Psoas muscle (tissue), 8 donors: ENCODE results near the gene SMIM44. TPM values are rescaled to one million over a fixed set of nuclear protein-coding genes. Genes with fewer than 3 reads are reported as not detected.
A peak's percentile ranks its signal among the peaks of the same experiment; 100 is the strongest.
"Not testable (repeated sequence)": the region's sequence is repeated elsewhere in the genome, so short reads cannot be mapped to it uniquely, and the experiment has no call there.

Experiments used
- ATAC-seq, 4 donors: fragments of 200-7000 bp; cut with Tn5 transposase; one replicate each; pipeline ENCODE4 v1.9.1; 2020; ENCODE audit warnings: moderate library complexity in 3 of 4, mild to moderate bottlenecking in 2 of 4
- DNase-seq, 2 donors: peaks; one replicate each; pipeline ENCODE4 v3.0.0-alpha.2; 2020
- H3K27ac ChIP-seq: fragments of 200-600 bp; one replicate; pipeline ENCODE4 v1.8.0; 2022
- H3K27me3 ChIP-seq, 3 donors: fragments of 200-600 bp in 1 of 3; one replicate each; pipeline versions ENCODE4 v1.6.1 to v1.8.0; 2013 to 2022; ENCODE audit warnings: low read length in 2 of 3, mild to moderate bottlenecking in 2 of 3, moderate library complexity in 1 of 3; ENCODE audit not compliant: insufficient read depth in 3 of 3
- H3K36me3 ChIP-seq, 2 donors: fragments of 200-600 bp in 1 of 2; one replicate each; pipeline versions ENCODE4 v1.6.1 to v1.8.0; 2013 to 2022; ENCODE audit warnings: low read depth in 1 of 2, mild to moderate bottlenecking in 1 of 2, moderate library complexity in 1 of 2; ENCODE audit not compliant: insufficient read depth in 1 of 2
- H3K4me1 ChIP-seq: fragments of 200-600 bp; one replicate; pipeline ENCODE4 v1.8.0; 2022
- H3K4me3 ChIP-seq: fragments of 200-600 bp; one replicate; pipeline ENCODE4 v1.8.0; 2022; ENCODE audit warnings: mild to moderate bottlenecking
- H3K9me3 ChIP-seq: fragments of 200-600 bp; one replicate; pipeline ENCODE4 v1.8.0; 2022
- WGBS, 3 donors: extraction: QIAGEN DNeasy Blood & Tissue Kit; methylation state at CpG; one replicate each; pipeline versions ENCODE4 v1.1.6 to v1.1.7; 2013; 5-methylcytosine and 5-hydroxymethylcytosine counted together
- intact Hi-C, 2 donors: fragments of 100-400 bp; cut with DNase I; formaldehyde crosslinking; loops; one replicate each; pipeline versions ENCODE4 v1.11.0 to v1.14.2; 2022
- polyA plus RNA-seq, 3 donors: library from polyadenylated mRNA; stranded (reverse); fragments of 200-250 nt; gene quantifications; one replicate each; pipeline ENCODE4 v1.2.3, GENCODE V29; 2013
- total RNA-seq, 4 donors: library from RNA; stranded (reverse); fragmentation: NEBNext Ultra II Directional in 2 of 4; extraction: Animal tissue kit (Norgen Biotek cat#: 25700) in 2 of 4; gene quantifications; one replicate each; pipeline versions ENCODE4 v1.2.1 to v1.2.4, GENCODE V29; 2021 to 2023
- TF ChIP-seq, protein P1 (sequence below): fragments of 200-600 bp; IDR thresholded peaks from one replicate; pipeline ENCODE4 v1.8.0; 2022; ENCODE audit warnings: antibody characterized with exemption
- donor health status: healthy with polysubstance abuse.
- donor health status: DM: no; HTN: no; CAD: no; lungs with moderate emphysema.
- donor health status: Bipolar disorder and iron deficiency.
- donor health status: healthy.
- donor health status: DM: yes; HTN: yes; CAD: no.
- donor health status: DM: no; HTN: no; CAD: no.
- donor health status: DM: no; HTN: no; CAD: no.
- donor health status: DM: yes; HTN: yes; CAD: no.

SMIM44 gene
- total and polyA plus RNA-seq, 7 donors: not detected

DNA sequence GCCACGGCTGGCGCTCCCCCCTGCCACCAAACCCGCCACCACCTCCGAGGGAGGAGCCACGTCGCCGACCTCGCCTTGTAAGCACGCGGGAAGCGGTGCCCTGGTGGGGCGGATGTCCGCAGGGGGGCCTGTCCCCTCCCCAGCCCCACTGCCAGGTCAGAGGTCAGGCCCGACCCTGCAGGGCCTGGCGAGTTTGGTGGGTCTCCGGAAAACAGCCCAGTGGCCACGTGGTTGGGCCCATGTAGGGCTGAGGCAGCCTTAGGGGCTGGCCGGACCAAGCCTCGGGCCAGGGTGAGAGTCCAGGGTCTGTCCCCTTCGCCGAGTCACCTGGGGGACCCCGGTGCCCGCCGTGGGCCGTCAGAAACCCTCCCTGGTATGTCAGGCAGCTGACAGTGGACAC, 29.4 kb downstream of the SMIM44 start:
- H3K4me1 ChIP-seq: peaks cover 24% of the 10 kb centered on the region
- TF ChIP-seq, protein P1, sequence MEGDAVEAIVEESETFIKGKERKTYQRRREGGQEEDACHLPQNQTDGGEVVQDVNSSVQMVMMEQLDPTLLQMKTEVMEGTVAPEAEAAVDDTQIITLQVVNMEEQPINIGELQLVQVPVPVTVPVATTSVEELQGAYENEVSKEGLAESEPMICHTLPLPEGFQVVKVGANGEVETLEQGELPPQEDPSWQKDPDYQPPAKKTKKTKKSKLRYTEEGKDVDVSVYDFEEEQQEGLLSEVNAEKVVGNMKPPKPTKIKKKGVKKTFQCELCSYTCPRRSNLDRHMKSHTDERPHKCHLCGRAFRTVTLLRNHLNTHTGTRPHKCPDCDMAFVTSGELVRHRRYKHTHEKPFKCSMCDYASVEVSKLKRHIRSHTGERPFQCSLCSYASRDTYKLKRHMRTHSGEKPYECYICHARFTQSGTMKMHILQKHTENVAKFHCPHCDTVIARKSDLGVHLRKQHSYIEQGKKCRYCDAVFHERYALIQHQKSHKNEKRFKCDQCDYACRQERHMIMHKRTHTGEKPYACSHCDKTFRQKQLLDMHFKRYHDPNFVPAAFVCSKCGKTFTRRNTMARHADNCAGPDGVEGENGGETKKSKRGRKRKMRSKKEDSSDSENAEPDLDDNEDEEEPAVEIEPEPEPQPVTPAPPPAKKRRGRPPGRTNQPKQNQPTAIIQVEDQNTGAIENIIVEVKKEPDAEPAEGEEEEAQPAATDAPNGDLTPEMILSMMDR: no peak
- peak overlapping the region; percentile 84 for H3K27ac ChIP-seq
- peak in 1 of 2 donors; percentile 64 for DNase-seq
- peaks cover 7 to 74% of the 10 kb centered on the region in 2 donors for H3K36me3 ChIP-seq
- no peak for ATAC-seq
- no peaks in the 10 kb centered on the region for H3K27me3 ChIP-seq
- 81 to 84% (median 83%) methylated on average over 21 to 25 of the region's 25 CpGs for WGBS, 3 donors
- intact Hi-C loops: no loop called here
- no peaks in the 10 kb centered on the region for H3K9me3 ChIP-seq
- no peak overlapping the region for H3K4me3 ChIP-seq

DNA sequence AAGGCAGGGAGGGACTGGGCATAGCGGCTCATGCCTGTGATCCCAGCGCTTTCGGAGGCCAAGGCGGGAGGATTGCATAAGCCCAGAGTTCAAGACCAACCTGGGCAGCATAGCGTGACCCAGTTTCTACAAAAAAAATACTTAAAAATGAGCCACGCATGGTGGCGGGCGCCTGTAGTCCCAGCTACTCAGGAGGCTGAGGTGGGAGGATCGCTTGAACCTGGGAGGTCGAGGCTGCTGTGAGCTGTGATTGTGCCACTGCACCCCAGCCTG, 30.4 kb downstream of the SMIM44 start:
- H3K27me3 ChIP-seq, DNase-seq, ATAC-seq, H3K9me3 ChIP-seq, intact Hi-C loops, H3K4me3 ChIP-seq: not testable (repeated sequence)
- WGBS, 3 donors: 91 to 96% (median 94%) methylated on average over 10 of the region's 10 CpGs
- H3K27ac ChIP-seq: peak overlapping the region; percentile 84
- H3K36me3 ChIP-seq: peaks cover 7 to 82% of the 10 kb centered on the region in 2 donors
- H3K4me1 ChIP-seq: peaks cover 18% of the 10 kb centered on the region

DNA sequence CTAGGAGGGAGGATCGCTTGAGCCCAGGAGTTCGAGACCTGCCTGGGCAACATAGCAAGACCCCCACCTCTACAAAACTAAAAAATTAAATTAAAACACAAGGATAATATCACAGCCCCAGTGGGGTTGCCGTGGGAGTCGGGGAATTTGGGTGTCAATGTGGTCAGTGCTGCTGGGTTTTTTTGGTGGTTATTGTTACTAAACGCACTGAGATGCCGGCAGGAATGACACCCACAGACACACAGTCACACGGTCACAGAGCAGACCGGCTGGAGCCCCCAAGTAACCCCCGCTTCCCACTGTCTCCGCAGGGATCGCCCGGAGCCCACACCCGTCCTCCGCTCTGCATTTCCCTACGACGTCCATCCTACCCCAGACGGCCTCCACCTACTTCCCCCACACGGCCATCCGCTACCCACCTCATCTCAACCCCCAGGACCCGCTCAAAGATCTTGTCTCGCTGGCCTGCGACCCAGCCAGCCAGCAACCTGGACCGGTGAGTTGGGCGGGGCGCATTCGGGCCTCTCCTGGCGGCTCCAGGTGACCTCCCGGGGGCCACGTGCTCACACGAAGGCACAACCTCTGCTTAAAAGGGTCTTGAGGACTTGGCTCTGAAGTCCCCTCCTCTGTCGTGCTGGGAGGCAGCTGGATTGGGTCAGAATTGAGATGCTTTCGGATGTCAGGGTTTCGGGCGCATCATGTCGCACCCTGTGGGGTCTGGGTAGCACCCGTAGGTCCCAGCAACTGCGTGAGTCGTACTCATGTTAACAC, 30.9 kb downstream of the SMIM44 start:
- Histone ChIP-seq H3K27me3 (no peaks in the 10 kb centered on the region), H3K9me3 (no peaks in the 10 kb centered on the region), H3K4me3 (no peak overlapping the region), H3K4me1 (peaks cover 13% of the 10 kb centered on the region), H3K36me3 (peaks cover 7 to 88% of the 10 kb centered on the region in 2 donors), H3K27ac (peak overlapping the region; percentile 84)
- TF ChIP-seq, protein P1: no peak
- intact Hi-C loops: no loop called here
- DNase-seq (no peak), ATAC-seq (no peak)
- 90 to 93% (median 91%) methylated on average over 38 of the region's 38 CpGs for WGBS, 3 donors

DNA sequence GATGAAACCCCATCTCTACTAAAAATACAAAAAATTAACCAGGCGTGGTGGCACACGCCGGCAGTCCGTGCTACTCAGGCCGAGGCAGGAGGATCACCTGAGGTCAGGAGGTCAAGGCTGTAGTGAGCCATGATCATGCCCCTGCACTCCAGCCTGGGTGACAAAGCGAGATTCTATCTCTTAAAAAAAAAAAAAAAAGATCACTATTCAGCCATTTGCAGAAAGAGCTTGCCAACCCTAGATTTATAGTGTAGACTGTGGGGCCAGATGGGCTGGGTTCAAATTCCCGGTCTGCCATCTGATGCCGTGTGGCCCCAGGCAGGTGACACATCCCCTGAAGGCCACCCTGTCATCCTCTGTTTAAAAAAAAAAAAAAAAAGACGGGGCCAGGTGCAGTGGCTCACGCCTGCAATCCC, 31.8 kb downstream of the SMIM44 start:
- WGBS, 3 donors: 28 to 34% (median 31%) methylated on average over 9 to 10 of the region's 10 CpGs
- intact Hi-C loops: no loop called here
- ATAC-seq: peak; percentile 79 to 84 (median 80)

DNA sequence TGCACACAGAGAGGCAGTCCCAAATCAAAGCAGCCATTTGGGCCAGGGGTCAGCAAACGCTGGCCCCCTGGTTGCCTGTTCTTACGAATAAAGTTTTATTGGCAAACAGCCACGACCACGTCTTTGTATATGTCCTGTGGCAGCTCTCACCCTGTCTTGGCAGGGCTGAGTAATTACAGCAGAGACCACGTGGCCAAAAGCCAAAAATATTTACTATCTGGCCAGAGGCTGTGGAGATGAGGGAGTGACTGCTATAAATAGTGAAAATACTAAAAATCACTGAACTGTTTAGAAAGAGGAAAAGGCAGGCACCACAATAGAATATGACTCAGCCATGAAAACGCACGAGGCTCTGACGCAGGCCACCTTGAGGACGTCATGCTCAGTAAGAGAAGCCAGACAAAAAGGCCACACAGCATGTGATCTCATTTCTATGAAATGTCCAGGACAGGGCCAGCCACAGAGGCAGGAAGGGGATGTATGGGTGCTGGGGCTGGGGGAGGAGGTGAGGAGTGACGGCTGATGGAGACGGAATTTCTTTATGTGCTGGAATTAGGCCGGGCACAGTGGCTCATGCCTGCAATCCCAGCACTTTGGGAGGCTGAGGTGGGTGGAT, 32.3 kb downstream of the SMIM44 start:
- no peak overlapping the region for H3K4me3 ChIP-seq
- no peaks in the 10 kb centered on the region for H3K9me3 ChIP-seq
- H3K4me1 ChIP-seq: peaks cover 6% of the 10 kb centered on the region
- ATAC-seq (peak; percentile 83 to 91 (median 86)), DNase-seq (peak; percentile 85 to 88)
- peaks cover 0 to 83% of the 10 kb centered on the region in 2 donors for H3K36me3 ChIP-seq
- peak overlapping the region; percentile 84 for H3K27ac ChIP-seq
- WGBS, 3 donors: 12 to 22% (median 18%) methylated on average over 12 of the region's 12 CpGs
- intact Hi-C loops: no loop called here
- no peaks in the 10 kb centered on the region for H3K27me3 ChIP-seq
- TF ChIP-seq, protein P1: no peak

More for the DNA sequence above, 31.8 kb downstream of the SMIM44 start:
- Histone ChIP-seq H3K27ac (peak overlapping the region; percentile 84), H3K4me3 (no peak overlapping the region), H3K27me3 (no peaks in the 10 kb centered on the region), H3K9me3 (no peaks in the 10 kb centered on the region), H3K4me1 (peaks cover 6% of the 10 kb centered on the region), H3K36me3 (peaks cover 3 to 83% of the 10 kb centered on the region in 2 donors)
- TF ChIP-seq, protein P1: no peak
- peak in 1 of 2 donors; percentile 83 for DNase-seq
